Common myeloid progenitor, CD34-positive (primary cell): ENCODE measurements around the gene PPP4C.
A peak's percentile ranks its signal among the peaks of the same experiment; 100 is the strongest.
"Not testable (repeated sequence)": the region's sequence is repeated elsewhere in the genome, so short reads cannot be mapped to it uniquely, and the experiment has no call there.

Experiments
- CTCF ChIA-PET: fragments of 350-600 bp; sonication (Branson Sonifier 250); formaldehyde crosslinking; loops from one replicate; lab custom pipeline; 2021; ENCODE audit warnings: antibody characterized with exemption; lab: Charles Lee
- POLR2A ChIA-PET: fragments of 350-600 bp; sonication (Branson Sonifier 250); formaldehyde crosslinking; loops from one replicate; lab custom pipeline; 2021; ENCODE audit warnings: antibody characterized with exemption; lab: Charles Lee
- DNase-seq, 3 donors: peaks; one replicate each; pipeline versions ENCODE4 v3.0.0 to v3.0.0-alpha.2; 2013
- H3K27ac ChIP-seq, 2 experiments: 1 replicate in 1 of 2; 2 replicates in 1 of 2; pipeline ENCODE4 v1.7.0; 2013; ENCODE audit warnings: inconsistent platforms in 2 of 2, low read length in 2 of 2, mild to moderate bottlenecking in 2 of 2, low read depth in 1 of 2, moderate library complexity in 1 of 2; ENCODE audit not compliant: severe bottlenecking in 2 of 2, insufficient read depth in 1 of 2, poor library complexity in 1 of 2
- H3K27me3 ChIP-seq, 5 experiments: replicated peaks in 2 of 5; 1 replicate in 3 of 5; 2 replicates in 2 of 5; pipeline versions ENCODE4 v1.6.1 to v1.7.0; 2013; ENCODE audit warnings: low read length in 4 of 5, mild to moderate bottlenecking in 2 of 5, moderate library complexity in 2 of 5, inconsistent platforms in 1 of 5; ENCODE audit not compliant: insufficient read depth in 5 of 5, control insufficient read depth in 4 of 5
- H3K36me3 ChIP-seq, 4 experiments: 1 replicate in 2 of 4; 2 replicates in 2 of 4; pipeline versions ENCODE4 v1.6.1 to v1.7.0; 2013; ENCODE audit warnings: low read length in 3 of 4, control low read depth in 1 of 4, mild to moderate bottlenecking in 1 of 4; ENCODE audit not compliant: control insufficient read depth in 4 of 4, insufficient read depth in 4 of 4
- H3K4me1 ChIP-seq, 4 experiments: 1 replicate in 3 of 4; 2 replicates in 1 of 4; pipeline versions ENCODE4 v1.6.1 to v1.7.1; 2013; ENCODE audit warnings: low read length in 3 of 4, mild to moderate bottlenecking in 3 of 4, control low read depth in 1 of 4, inconsistent platforms in 1 of 4, moderate library complexity in 1 of 4; ENCODE audit not compliant: control insufficient read depth in 4 of 4, insufficient read depth in 4 of 4; ENCODE audit errors: control extremely low read depth in 1 of 4
- H3K4me3 ChIP-seq, 7 experiments: 1 replicate in 4 of 7; 2 replicates in 3 of 7; pipeline versions ENCODE4 v1.5.1 to v1.7.0; 2013; ENCODE audit warnings: mild to moderate bottlenecking in 7 of 7, low read length in 6 of 7, moderate library complexity in 6 of 7, inconsistent platforms in 2 of 7, low read depth in 2 of 7, control low read depth in 1 of 7; ENCODE audit not compliant: insufficient read depth in 4 of 7, control insufficient read depth in 1 of 7; ENCODE audit errors: extremely low read depth in 1 of 7
- H3K9me3 ChIP-seq, 5 experiments: 1 replicate in 4 of 5; 2 replicates in 1 of 5; pipeline versions ENCODE4 v1.6.1 to v1.7.1; 2013; ENCODE audit warnings: low read length in 4 of 5, mild to moderate bottlenecking in 2 of 5, inconsistent platforms in 1 of 5, low read depth in 1 of 5, moderate library complexity in 1 of 5; ENCODE audit not compliant: control insufficient read depth in 4 of 5, insufficient read depth in 2 of 5; ENCODE audit errors: control extremely low read depth in 1 of 5
- WGBS: methylation state at CpG from one replicate; pipeline ENCODE4 v1.1.5; 2013; ENCODE audit not compliant: insufficient coverage; 5-methylcytosine and 5-hydroxymethylcytosine counted together

PPP4C gene

DNA sequence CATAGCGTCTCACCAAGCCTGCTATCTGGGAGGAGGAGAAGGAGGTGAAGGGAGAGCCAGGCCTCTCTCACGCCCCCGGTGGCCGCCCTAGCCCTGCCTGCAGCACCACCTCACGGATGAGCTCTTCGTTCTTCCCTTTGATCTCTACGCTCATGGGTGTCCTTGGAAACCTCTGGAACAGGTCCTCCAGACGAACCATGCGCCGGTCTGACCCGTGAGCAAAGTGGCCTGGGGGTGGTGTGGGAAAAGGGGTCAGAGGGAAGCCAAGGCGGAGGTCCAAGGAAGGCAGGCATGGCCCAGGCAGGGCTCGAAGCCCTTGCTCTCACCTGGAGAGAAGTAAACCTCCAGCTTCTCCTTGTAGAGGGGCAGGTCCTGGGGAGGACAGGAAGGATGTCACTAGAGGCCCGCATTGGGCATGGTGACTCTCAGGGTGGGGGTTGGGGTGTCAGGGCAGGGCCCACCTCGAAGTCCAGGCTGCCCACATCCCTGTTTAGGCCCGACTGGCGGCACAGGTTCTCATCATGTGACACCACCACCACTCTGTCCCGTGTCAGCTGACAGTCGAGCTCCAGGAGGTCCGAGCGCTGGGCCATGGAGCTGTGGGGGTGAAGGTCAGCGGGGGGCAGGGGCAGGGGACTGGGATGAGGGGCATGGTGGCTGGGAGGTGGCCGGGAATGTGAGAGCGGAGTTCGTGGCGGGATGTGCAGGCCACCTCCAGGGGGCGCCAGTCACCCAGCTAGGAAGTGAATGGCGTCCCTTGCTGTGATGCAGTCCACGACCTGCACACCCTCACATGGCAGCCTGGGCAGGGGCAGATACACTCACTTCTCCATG is 36.6 kb downstream of the PPP4C start:
- CTCF ChIA-PET: interaction anchor here (0.6 to 5.2 kb wide), 11 partner anchors 10 to 69 kb away, joined by 3 to 54 read pairs (median 4); partner anchors contain the start of gene TBX6
- peak; percentile 30 to 46 (median 45) for DNase-seq
- no peaks in the 10 kb centered on the region for H3K4me1 ChIP-seq
- no peaks in the 10 kb centered on the region for H3K27me3 ChIP-seq
- no peaks in the 10 kb centered on the region for H3K9me3 ChIP-seq
- no peak overlapping the region for H3K4me3 ChIP-seq
- POLR2A ChIA-PET: no interaction called here
- WGBS: 95% methylated on average over 21 of the region's 29 CpGs
- no peak overlapping the region for H3K27ac ChIP-seq
- peaks cover 4 to 64% (median 16%) of the 10 kb centered on the region in 4 experiments for H3K36me3 ChIP-seq

- POLR2A ChIA-PET: no interaction called here
- 94% methylated on average over 16 of the region's 20 CpGs for WGBS
Observed at GRCh38 chr16:30113031-30113710, 37.4 kb downstream of the PPP4C start, which contains the start of gene GDPD3. Gene GDPD3, minus strand, starts transcription at chr16:30113537. Its CDS starts 59 bp downstream, at chr16:30113478.

DNA sequence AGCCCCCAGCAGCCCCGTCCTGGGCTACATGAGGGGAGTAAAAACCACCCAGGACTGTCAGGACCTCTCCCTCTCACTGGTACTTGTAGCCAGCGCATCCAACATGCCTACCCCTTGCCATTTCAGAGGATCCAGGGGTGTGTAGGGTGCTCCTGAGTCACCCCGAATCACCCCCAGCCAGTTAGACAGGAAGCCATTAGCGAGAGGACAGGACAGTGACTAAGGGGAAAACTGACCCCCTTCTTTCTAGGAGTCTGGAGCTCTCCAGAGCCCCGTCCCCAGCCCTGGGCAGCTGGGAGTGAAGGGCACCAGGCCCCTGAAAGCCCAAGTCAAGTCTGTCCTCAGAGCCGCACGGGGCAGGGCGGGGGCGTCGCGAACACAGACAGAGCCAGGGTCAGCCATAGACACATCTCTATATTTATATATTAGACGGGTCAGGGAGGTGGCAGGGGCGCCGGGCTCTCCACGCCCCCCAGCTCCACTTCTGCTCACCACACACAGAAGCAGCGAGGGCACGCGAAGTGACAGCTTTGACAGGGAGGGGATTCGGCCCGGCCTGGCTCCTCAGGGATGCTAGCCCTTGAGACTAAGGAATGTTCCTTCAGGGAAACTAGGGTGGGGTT is 38.0 kb downstream of the PPP4C start:
- ChIA-PET POLR2A (no interaction called here), CTCF (interaction anchor here (5.2 kb wide), 1 partner anchor 22 kb away, joined by 54 read pairs; the partner anchor contains the start of gene TBX6)
- 96% methylated on average over 9 of the region's 20 CpGs for WGBS
- peaks cover 9 to 68% (median 23%) of the 10 kb centered on the region in 4 experiments for H3K36me3 ChIP-seq
- H3K9me3 ChIP-seq: no peaks in the 10 kb centered on the region
- H3K27me3 ChIP-seq: no peaks in the 10 kb centered on the region
- no peak for DNase-seq
- no peak overlapping the region for H3K27ac ChIP-seq
- peaks cover 0 to 4% (median 0%) of the 10 kb centered on the region in 4 experiments for H3K4me1 ChIP-seq
- no peak overlapping the region for H3K4me3 ChIP-seq

More at GRCh38 chr16:30113031-30113710, 37.4 kb downstream of the PPP4C start, which contains the start of gene GDPD3:
- no peaks in the 10 kb centered on the region for H3K27me3 ChIP-seq
- CTCF ChIA-PET: interaction anchor here (2.2 to 5.2 kb wide), 2 partner anchors 10 to 22 kb away, joined by 13 to 54 read pairs; partner anchors contain the start of gene TBX6
- peaks cover 0 to 4% (median 0%) of the 10 kb centered on the region in 4 experiments for H3K4me1 ChIP-seq
- no peak within 1 kb of the TSS for H3K27ac ChIP-seq
- no peak for DNase-seq
- H3K36me3 ChIP-seq: peaks cover 8 to 68% (median 19%) of the 10 kb centered on the region in 4 experiments
- H3K4me3 ChIP-seq: no peak within 1 kb of the TSS
- H3K9me3 ChIP-seq: no peaks in the 10 kb centered on the region

GRCh38 chr16:30114411-30114810 is 38.6 kb downstream of the PPP4C start:
- ChIA-PET POLR2A (no interaction called here), CTCF (interaction anchor here (0.7 to 5.2 kb wide), 2 partner anchors 11 to 23 kb away, joined by 5 to 54 read pairs; partner anchors contain the start of gene TBX6)
- DNase-seq: no peak
- Histone ChIP-seq H3K27ac (no peak overlapping the region), H3K4me3 (no peak overlapping the region), H3K9me3 (no peaks in the 10 kb centered on the region), H3K4me1 (peaks cover 0 to 4% (median 0%) of the 10 kb centered on the region in 4 experiments), H3K36me3 (peaks cover 11 to 73% (median 25%) of the 10 kb centered on the region in 4 experiments), H3K27me3 (no peaks in the 10 kb centered on the region)
- 97% methylated on average over 6 of the region's 11 CpGs for WGBS

DNA sequence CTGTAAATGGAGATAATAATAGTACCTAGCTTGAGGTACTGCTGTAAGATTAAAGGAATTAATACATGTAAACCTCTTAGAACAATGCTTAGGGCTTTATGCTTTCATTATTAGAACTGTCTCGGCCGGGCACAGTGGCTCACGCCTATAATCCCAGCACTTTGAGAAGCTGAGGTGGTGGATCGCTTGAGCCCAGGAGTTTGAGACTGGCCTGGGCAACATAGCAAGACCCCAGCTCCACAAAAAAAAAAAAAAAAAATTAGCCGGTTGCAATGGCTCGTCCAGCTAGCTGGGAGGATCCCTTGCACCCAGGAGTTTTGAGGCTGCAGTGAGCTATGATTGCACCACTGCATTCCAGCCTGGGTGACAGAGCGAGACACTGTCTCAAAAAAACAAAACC is 39.0 kb downstream of the PPP4C start:
- CTCF ChIA-PET: interaction anchor here (0.7 kb wide), 1 partner anchor 12 kb away, joined by 5 read pairs; no protein-coding TSS in a partner anchor
- 94% methylated on average over 5 of the region's 7 CpGs for WGBS
- POLR2A ChIA-PET: not testable (repeated sequence)

DNA sequence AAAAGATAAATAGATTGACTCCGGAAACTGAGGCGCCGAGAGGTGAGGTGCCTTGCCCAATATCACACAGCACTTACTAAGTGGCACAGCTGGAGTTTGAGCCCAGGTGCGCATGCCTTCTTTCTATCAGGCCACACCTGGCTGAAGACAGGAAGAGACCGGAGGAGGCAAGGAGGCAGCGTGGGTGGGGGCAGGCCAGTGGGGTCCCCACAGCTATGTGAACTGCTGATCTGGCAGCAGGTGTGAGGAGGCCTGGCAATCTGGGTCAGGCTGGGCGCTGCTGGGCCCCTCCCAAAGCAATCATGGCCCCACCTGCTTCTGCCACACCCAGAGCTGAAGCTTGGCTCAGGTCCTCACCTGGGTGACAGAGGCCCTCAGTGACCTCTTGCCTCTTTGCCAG is 39.4 kb downstream of the PPP4C start:
- Histone ChIP-seq H3K27me3 (no peaks in the 10 kb centered on the region), H3K4me3 (no peak overlapping the region), H3K9me3 (no peaks in the 10 kb centered on the region), H3K36me3 (peaks cover 13 to 72% (median 29%) of the 10 kb centered on the region in 4 experiments), H3K27ac (no peak overlapping the region), H3K4me1 (peaks cover 0 to 4% (median 0%) of the 10 kb centered on the region in 4 experiments)
- ChIA-PET POLR2A (no interaction called here), CTCF (interaction anchor here (0.7 to 0.9 kb wide), 2 partner anchors 9 to 12 kb away, joined by 3 to 5 read pairs; no protein-coding TSS in a partner anchor)
- no peak for DNase-seq
- WGBS: 95% methylated on average over 7 of the region's 7 CpGs

More for the DNA sequence above, 39.0 kb downstream of the PPP4C start:
- H3K4me1 ChIP-seq, H3K4me3 ChIP-seq, H3K27me3 ChIP-seq, H3K27ac ChIP-seq, H3K9me3 ChIP-seq, DNase-seq: not testable (repeated sequence)
- peaks cover 13 to 73% (median 28%) of the 10 kb centered on the region in 4 experiments for H3K36me3 ChIP-seq
